HG03103 (cell line): ENCODE data around the gene BANF2.
"Not testable (repeated sequence)": the region's sequence is repeated elsewhere in the genome, so short reads cannot be mapped to it uniquely, and the experiment has no call there.

Experiments used
- ATAC-seq: cut with Tn5 transposase; IDR thresholded peaks from one replicate; pipeline ENCODE4 v1.9.1; 2021; ENCODE audit warnings: low read depth; ENCODE audit not compliant: unreplicated experiment

Gene BANF2

GRCh38 chr20:17699931-17700351 lies at the start of gene BANF2:
TSS of gene BANF2 (plus strand) at chr20:17699966. CDS start at chr20:17725026, 25,060 bp downstream.
- no peak for ATAC-seq

GRCh38 chr20:17650301-17651128 lies 49.3 kb upstream of the BANF2 start:
- no peak for ATAC-seq

- ATAC-seq: no peak
These were observed 48.5 kb upstream of the BANF2 start for GRCh38 chr20:17651129-17651759.

GRCh38 chr20:17651760-17652388 lies 47.9 kb upstream of the BANF2 start:
- no peak for ATAC-seq

GRCh38 chr20:17652411-17652810 lies 47.4 kb upstream of the BANF2 start:
- no peak for ATAC-seq

DNA sequence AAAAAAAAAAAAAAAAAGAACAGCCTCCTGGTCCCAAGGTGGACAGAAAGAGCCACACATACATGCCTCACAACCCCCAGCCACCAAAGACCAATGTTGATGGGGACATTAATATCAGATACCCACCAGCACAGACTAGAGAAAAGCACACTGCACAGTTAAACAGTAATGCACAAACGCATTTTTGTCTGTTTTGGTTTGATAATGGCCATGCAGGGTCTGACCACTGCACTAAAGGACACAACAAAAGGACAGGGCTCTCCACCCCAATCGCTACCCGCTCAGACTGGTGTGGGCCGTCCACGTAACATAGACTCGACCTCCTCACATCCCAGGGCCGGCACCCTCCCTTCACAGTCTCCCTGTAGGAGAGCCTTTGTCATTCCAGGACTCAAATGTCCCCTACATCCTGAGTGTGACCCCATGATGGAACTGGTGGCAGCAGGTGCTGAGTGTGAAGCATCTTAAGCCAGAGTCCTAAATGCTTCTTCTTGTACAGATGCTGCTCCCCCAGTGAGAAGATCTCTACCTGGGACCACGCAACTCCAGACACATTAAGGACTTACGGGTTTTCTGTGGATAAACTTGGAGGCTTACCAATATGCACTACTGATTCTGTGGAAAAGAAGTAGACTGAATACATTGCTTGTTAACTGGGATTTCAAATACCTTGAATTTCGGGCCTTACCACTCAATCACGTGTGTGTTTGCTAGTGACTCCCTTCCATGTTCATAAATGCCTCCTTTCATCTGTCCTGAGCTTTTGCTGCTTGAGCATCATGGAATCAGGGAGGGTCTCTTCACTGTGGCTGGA lies 45.7 kb upstream of the BANF2 start:
- no peak for ATAC-seq

- no peak for ATAC-seq
These were observed 45.0 kb upstream of the BANF2 start for GRCh38 chr20:17654649-17655285.

- no peak for ATAC-seq
These were observed 44.5 kb upstream of the BANF2 start for GRCh38 chr20:17655286-17655651.

DNA sequence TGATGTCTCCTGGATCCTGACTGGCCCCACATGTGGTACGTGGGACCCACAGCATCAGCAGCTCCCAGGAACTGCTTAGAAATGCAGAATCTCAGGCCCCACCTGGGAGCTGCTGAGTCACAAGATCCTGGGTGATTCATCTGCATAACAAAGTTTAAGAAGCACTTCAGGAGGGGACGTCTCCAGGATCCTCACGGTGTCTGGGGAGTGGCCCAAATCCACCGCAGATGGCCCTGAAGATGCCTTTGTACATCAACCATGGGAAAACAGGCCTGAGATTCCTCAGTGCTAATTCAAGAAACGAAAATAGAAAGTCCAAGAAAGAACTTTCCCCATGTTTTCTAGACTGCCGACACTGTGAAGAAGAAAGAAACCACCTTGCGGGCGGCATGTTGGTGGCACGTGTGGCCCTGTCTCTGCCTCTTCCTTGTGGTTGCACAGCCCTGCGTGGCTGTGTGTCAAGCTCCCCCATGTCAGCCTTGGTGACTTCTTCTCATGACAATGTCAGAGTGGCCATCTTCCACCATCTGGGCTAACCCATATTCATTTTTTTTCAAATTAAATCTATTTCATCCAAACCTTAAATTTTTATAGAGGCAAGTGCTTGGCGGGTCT lies 43.8 kb upstream of the BANF2 start:
- no peak for ATAC-seq

DNA sequence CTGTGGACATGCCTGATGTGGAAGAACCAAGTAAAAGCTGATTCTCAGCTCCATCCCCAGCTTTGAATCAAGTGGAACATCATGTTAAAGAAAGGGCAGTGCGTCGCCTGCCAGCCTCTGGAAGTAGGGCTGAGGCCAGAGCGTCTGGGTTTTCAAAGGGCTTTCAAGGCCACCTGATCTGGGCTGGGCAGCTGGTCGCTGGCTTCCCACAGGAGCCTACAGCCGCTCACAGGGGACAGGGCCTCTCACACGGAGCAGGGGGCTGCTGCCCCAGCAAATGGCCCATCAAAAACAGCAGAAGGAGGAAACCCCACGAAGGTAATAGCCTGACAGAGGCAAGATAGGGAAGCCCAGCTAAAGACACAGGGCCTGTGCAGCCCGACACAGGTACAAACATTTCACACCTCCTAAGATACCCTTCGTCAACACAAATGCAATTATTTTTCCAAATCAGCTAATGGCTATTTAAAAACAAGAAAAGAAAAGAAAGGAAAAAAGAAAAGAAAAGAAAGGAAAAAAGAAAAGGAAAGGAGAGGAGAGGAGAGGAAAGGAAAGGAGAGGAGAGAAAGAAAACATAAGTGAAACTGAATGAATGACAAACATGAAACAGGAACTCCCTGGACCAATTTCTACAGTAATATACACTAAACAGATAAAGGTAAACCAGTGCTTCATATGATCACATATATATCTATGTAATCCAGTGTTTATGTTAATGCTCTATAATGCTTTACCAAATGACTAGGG lies 42.5 kb upstream of the BANF2 start:
- no peak for ATAC-seq

GRCh38 chr20:17657898-17658647 lies 41.7 kb upstream of the BANF2 start:
- no peak for ATAC-seq

DNA sequence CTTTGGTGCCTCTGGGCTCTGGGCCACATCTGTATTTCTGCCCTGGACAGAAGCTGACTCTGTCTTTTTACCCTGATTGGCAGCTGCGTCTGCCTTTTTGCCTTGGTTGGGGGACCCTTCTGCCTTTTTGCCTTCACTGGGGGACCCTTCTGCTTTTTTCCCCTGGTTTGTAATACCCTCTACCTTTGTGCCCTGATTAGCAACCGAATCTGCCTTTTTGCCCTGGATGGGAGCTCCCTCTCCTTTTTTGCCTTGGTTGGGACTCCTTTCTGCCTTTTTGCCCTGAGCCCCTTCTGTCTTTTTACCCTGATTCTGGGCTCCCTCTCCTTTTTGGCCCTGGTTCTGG lies 41.1 kb upstream of the BANF2 start:
- no peak for ATAC-seq

- not testable (repeated sequence) for ATAC-seq
These were observed 40.4 kb upstream of the BANF2 start for GRCh38 chr20:17659344-17659743.

DNA sequence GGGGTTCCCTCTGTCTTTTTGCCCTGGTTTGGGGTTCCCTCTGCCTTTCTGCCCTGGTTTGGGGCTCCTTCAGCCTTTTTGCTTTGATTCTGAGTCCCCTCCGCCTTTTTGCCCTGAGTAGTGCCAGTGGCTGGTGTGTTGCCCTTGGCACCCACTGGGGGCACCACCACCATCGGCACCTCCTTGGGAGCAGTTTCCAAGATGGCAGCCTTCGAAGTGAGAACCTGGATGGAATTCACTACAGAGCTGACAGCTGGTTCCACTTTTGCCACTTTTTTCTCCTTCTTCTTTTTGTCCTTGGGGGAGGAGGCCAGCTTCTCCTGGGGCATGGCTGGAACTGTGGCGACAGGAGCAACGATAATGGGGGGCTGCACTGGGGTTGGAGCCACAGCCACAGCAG lies 40.0 kb upstream of the BANF2 start:
- ATAC-seq: no peak

- ATAC-seq: no peak
These were observed 39.1 kb upstream of the BANF2 start for GRCh38 chr20:17660667-17661066.

GRCh38 chr20:17661121-17661744 lies 38.5 kb upstream of the BANF2 start:
- ATAC-seq: no peak

- no peak for ATAC-seq
These were observed 37.3 kb upstream of the BANF2 start for GRCh38 chr20:17662333-17663039.

- no peak for ATAC-seq
These were observed 36.7 kb upstream of the BANF2 start for GRCh38 chr20:17663040-17663399.
